C4-2B (cell line): ENCODE results near the gene TNNI3K.

Source experiments
- ZFX ChIP-seq: fragments of 450-650 bp; IDR thresholded peaks from 2 replicates; pipeline ENCODE4 v1.6.1; 2017
- TF ChIP-seq, protein P1 (sequence below): fragments of 450-650 bp; conservative IDR thresholded peaks from 2 replicates; pipeline ENCODE4 v1.5.1; 2017; ENCODE audit warnings: mild to moderate bottlenecking

DNA sequence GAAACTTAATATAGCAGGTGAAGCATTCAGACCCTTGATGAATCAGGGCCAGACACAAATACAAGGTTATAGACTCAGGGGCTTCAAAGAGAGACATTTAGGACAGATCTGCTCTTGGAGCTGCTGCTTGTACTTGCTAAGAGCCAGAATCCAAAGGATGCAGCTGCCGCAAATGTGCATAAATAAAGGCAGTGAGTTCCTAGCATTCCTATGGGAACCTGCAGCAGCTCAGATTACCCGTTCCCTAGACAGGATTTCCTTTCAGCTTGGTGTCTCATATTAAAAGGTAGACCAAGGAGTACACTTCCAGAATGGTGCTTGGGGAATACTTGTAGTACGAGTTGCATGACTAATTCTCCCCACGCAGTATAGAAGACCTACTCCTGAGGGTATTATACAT, 287.0 kb downstream of the TNNI3K start:
- TF ChIP-seq, protein P1, sequence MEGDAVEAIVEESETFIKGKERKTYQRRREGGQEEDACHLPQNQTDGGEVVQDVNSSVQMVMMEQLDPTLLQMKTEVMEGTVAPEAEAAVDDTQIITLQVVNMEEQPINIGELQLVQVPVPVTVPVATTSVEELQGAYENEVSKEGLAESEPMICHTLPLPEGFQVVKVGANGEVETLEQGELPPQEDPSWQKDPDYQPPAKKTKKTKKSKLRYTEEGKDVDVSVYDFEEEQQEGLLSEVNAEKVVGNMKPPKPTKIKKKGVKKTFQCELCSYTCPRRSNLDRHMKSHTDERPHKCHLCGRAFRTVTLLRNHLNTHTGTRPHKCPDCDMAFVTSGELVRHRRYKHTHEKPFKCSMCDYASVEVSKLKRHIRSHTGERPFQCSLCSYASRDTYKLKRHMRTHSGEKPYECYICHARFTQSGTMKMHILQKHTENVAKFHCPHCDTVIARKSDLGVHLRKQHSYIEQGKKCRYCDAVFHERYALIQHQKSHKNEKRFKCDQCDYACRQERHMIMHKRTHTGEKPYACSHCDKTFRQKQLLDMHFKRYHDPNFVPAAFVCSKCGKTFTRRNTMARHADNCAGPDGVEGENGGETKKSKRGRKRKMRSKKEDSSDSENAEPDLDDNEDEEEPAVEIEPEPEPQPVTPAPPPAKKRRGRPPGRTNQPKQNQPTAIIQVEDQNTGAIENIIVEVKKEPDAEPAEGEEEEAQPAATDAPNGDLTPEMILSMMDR: no peak
- TF ChIP-seq ZFX: no peak
